ENCODE data around the gene ATP8B3. TPM values are rescaled to one million over a fixed set of nuclear protein-coding genes. Genes with fewer than 3 reads are reported as not detected.

ATP8B3 gene
- total and polyA plus RNA-seq, 10 of the 15 experiments (the other 5 are each of a cell fraction or from before 2014, with no cell fraction given) = 0.13 to 1.7 (median 0.52) TPM

DNA sequence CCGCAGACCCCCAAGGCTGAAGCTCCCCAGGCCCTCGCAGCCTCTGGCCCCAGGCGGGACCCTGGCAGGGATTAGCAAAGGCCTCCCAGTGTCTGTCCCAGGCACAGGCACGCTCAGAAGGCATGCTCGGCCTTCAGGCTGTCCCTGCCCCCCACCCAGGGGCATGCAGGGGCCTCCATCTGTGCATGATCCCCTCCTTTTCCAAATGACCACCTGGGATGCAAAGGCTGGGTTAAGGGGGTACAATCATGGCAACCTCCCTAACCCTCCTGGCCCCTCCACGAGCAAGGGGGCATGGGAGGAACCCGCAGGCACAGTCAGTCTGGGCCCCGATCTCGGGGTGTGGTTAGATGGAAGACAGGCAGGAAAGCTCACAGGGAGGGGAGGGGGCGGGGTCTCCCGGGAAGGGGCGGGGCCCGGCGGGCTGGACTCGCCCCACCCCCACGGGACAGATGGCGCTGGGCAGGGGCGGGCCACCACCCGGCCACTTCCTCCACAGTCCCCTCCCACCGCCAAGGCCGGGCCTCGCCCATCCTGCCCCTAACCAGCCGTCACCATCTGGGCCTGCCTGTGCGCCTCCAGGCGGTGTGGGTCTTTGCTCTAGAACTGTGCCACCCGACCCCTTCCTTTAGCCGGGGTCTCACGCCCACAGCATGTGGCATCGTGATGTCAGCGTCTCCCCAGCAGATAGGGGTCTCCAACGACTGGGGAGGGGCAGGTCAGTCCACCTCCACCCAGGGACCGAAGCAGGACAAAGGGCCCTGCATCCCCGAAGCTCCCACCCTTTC lies 43.2 kb upstream of the ATP8B3 start (continued):
- TF ChIP-seq ZNF217 (IDR thresholded peaks at IDR 0.05) (no peak), ZNF274 (IDR thresholded peaks at IDR 0.05; ENCODE audit: insufficient read depth, insufficient read length) (no peak), YBX1 (IDR thresholded peaks at IDR 0.05) (no peak), MXI1 (IDR thresholded peaks at IDR 0.05; ENCODE audit: low read depth, low read length) (peak; percentile 37; the same call in 1 of the 2 replicates), SREBF1 (IDR thresholded peaks at IDR 0.05; ENCODE audit: low read length) (no peak), BHLHE40 (IDR thresholded peaks at IDR 0.05; ENCODE audit: borderline replicate concordance in 1 of 2, low read depth in 2 of 2, low read length in 1 of 2) (peak in 1 of 2 experiments; percentile 6; a peak in 1 of 4 replicates), IRF4 (IDR thresholded peaks at IDR 0.05; ENCODE audit: low read depth, low read length) (no peak), CBFB (IDR thresholded peaks at IDR 0.05; ENCODE audit: low read depth) (no peak), ZBED1 (IDR thresholded peaks at IDR 0.05; ENCODE audit: borderline replicate concordance) (no peak), DPF2 (IDR thresholded peaks at IDR 0.05) (peak; percentile 30; the same call in 1 of the 2 replicates), SIX5 (IDR thresholded peaks at IDR 0.05; ENCODE audit: low read depth, low read length, severe bottlenecking) (no peak), SPI1 (IDR thresholded peaks at IDR 0.05; ENCODE audit: borderline replicate concordance, insufficient read depth, low read depth, low read length) (peak; percentile 49; the same call in 1 of the 2 replicates), RB1 (IDR thresholded peaks at IDR 0.05; ENCODE audit: borderline replicate concordance) (peak; percentile 21; the same call in 1 of the 2 replicates), MAX (IDR thresholded peaks at IDR 0.05; ENCODE audit: low read depth, low read length) (no peak), HDGF (IDR thresholded peaks at IDR 0.05) (peak; percentile 92; the same call in 1 of the 2 replicates), RELA (IDR thresholded peaks at IDR 0.05; ENCODE audit: borderline replicate concordance, partially characterized antibody) (no peak)
- TF ChIP-seq, protein P1, sequence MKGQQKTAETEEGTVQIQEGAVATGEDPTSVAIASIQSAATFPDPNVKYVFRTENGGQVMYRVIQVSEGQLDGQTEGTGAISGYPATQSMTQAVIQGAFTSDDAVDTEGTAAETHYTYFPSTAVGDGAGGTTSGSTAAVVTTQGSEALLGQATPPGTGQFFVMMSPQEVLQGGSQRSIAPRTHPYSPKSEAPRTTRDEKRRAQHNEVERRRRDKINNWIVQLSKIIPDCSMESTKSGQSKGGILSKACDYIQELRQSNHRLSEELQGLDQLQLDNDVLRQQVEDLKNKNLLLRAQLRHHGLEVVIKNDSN (IDR thresholded peaks at IDR 0.05; ENCODE audit: borderline replicate concordance, extremely low read length, insufficient read depth, low read depth, low read length) = no peak
- TF ChIP-seq, protein P2, sequence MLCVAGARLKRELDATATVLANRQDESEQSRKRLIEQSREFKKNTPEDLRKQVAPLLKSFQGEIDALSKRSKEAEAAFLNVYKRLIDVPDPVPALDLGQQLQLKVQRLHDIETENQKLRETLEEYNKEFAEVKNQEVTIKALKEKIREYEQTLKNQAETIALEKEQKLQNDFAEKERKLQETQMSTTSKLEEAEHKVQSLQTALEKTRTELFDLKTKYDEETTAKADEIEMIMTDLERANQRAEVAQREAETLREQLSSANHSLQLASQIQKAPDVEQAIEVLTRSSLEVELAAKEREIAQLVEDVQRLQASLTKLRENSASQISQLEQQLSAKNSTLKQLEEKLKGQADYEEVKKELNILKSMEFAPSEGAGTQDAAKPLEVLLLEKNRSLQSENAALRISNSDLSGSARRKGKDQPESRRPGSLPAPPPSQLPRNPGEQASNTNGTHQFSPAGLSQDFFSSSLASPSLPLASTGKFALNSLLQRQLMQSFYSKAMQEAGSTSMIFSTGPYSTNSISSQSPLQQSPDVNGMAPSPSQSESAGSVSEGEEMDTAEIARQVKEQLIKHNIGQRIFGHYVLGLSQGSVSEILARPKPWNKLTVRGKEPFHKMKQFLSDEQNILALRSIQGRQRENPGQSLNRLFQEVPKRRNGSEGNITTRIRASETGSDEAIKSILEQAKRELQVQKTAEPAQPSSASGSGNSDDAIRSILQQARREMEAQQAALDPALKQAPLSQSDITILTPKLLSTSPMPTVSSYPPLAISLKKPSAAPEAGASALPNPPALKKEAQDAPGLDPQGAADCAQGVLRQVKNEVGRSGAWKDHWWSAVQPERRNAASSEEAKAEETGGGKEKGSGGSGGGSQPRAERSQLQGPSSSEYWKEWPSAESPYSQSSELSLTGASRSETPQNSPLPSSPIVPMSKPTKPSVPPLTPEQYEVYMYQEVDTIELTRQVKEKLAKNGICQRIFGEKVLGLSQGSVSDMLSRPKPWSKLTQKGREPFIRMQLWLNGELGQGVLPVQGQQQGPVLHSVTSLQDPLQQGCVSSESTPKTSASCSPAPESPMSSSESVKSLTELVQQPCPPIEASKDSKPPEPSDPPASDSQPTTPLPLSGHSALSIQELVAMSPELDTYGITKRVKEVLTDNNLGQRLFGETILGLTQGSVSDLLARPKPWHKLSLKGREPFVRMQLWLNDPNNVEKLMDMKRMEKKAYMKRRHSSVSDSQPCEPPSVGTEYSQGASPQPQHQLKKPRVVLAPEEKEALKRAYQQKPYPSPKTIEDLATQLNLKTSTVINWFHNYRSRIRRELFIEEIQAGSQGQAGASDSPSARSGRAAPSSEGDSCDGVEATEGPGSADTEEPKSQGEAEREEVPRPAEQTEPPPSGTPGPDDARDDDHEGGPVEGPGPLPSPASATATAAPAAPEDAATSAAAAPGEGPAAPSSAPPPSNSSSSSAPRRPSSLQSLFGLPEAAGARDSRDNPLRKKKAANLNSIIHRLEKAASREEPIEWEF (IDR thresholded peaks at IDR 0.05; ENCODE audit: insufficient replicate concordance, low read depth, low read length) = no peak
- TF ChIP-seq, protein P3, sequence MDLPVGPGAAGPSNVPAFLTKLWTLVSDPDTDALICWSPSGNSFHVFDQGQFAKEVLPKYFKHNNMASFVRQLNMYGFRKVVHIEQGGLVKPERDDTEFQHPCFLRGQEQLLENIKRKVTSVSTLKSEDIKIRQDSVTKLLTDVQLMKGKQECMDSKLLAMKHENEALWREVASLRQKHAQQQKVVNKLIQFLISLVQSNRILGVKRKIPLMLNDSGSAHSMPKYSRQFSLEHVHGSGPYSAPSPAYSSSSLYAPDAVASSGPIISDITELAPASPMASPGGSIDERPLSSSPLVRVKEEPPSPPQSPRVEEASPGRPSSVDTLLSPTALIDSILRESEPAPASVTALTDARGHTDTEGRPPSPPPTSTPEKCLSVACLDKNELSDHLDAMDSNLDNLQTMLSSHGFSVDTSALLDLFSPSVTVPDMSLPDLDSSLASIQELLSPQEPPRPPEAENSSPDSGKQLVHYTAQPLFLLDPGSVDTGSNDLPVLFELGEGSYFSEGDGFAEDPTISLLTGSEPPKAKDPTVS (IDR thresholded peaks at IDR 0.05; ENCODE audit: low read depth, low read length) = no peak

All from GM12878 (cell line).